SKM-1 (cell line): Measurements from ENCODE around the gene HERC5.
"Not testable (repeated sequence)": the region's sequence is repeated elsewhere in the genome, so short reads cannot be mapped to it uniquely, and the experiment has no call there.

ENCODE experiments used
- DNase-seq: peaks from one replicate; lab custom pipeline; 2025; ENCODE audit not compliant: unreplicated experiment; lab: John Stamatoyannopoulos, UW

HERC5 gene

GRCh38 chr4:88517825-88518224 lies 60.9 kb downstream of the HERC5 start:
- DNase-seq: no peak

GRCh38 chr4:88518911-88519310 lies 62.0 kb downstream of the HERC5 start:
- DNase-seq: no peak

GRCh38 chr4:88522702-88523324 lies 65.9 kb downstream of the HERC5 start:
- DNase-seq: no peak

- DNase-seq: peak; percentile 68
Observed at GRCh38 chr4:88523325-88524129, 66.6 kb downstream of the HERC5 start, which contains the start of gene PYURF. Gene PYURF (minus strand): TSS chr4:88523776. CDS start chr4:88523700, 76 bp downstream.

DNA sequence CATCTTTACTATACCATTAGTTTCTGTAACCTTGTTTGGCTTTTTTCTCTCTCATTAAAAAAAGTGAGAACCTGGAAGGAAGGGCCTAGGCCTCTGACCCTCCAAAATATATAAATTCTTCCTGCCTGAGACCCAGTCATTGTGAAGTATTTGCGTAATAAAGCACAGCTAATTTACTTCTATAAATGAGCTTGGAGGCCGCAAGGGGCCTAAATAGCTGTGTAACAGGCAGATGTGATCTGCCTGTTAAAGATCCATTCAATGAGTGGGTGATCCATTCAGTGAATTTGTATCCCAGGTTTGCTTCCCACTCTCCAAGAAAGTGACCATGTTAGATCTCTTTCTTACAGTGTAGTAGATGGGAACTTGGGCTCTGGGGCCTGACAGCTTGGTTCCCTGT lies 67.3 kb downstream of the HERC5 start:
- DNase-seq: no peak

- no peak for DNase-seq
Observed at GRCh38 chr4:88526221-88526815, 69.4 kb downstream of the HERC5 start.

DNA sequence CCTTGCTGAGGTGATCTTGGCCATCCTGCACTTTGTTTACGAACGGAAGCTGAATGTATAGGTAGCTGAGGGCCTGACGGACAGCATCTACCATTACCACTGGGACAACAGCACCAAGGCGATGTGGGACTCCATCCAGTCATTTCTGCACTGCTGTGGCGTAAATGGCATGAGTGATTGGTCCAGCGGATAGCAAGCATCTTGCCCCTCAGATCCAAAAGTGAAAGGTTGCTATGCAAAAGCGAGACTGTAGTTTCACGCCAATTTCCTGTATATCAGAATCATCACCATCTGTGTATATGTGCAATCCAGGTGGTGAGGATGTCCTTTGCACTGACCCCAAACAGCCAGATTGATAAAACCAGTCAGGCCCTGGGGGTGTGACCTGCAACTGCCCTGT lies 70.9 kb downstream of the HERC5 start:
- no peak for DNase-seq

GRCh38 chr4:88528861-88529260 lies 71.9 kb downstream of the HERC5 start:
- no peak for DNase-seq

GRCh38 chr4:88531549-88531948 lies 74.6 kb downstream of the HERC5 start:
- DNase-seq: no peak

- no peak for DNase-seq
Observed at GRCh38 chr4:88533088-88533790, 76.3 kb downstream of the HERC5 start.

GRCh38 chr4:88533937-88534750 lies 77.2 kb downstream of the HERC5 start:
- DNase-seq: no peak

DNA sequence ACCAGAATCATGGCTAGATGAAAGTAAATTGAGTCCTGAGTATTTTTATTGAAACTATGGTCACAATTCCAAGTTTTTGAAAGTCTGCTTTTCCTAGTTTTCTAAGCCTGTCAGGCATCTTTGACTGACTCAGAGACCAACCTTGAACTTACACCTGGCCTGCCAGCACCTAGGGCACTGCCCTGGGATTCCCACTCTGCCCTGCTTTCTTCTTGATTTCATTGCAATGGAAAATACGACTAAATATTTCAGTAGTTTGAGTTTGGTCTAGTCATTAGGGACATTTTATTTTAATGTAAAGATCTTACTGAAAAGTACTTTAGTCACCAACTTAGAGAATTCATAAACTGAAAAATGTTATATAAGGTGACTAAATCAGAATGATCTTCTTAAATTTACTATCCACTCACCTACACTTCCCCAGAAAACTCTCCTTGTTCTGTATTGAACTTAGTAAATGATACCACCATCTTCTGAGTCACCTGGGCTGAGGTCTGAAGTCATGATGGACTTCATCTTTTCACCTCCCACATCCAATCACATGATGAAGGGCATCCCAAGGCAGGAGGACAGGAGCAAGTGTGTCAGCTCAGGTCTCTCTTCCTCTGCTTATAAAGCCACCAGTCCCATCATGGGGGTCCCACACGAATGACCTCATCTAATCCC lies 78.3 kb downstream of the HERC5 start:
- DNase-seq: no peak

DNA sequence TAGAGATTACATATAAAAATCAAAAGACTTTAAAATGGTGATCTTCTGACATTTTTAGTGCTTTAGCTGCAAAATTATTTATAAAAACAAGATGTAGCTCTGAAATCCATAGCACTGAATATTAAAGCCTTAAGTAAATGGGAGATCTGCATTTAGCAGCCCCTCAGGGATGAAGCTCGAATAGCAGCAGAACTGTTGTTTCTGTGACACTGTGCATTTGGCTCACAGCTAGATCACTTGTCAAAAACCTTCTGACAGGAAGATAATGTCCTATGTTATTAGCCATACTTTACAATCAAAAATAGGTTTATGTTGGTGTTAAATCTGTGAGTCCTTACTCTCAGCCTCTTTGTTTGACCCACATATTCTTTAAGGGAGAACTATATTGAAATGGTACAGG lies 80.8 kb downstream of the HERC5 start:
- DNase-seq: no peak

GRCh38 chr4:88539322-88540068 lies 82.6 kb downstream of the HERC5 start:
- DNase-seq: not testable (repeated sequence)

GRCh38 chr4:88549815-88550214 lies 92.9 kb downstream of the HERC5 start:
- DNase-seq: no peak
